A673 (cell line): ENCODE measurements around the gene GHRHR. TPM values are rescaled to one million over a fixed set of nuclear protein-coding genes. Genes with fewer than 3 reads are reported as not detected.

Source experiments
- BruUV-seq: library from RNA; stranded (reverse); fragments of 400-500 nt; replicated peaks from 2 replicates; lab custom pipeline; 2021; lab: Mats Ljungman, UMichigan
- CTCF ChIA-PET: fragments of 300-600 bp; sonication (Branson Sonifier 250); formaldehyde crosslinking; loops from one replicate; lab custom pipeline; 2022; ENCODE audit warnings: antibody characterized with exemption; lab: Charles Lee
- POLR2A ChIA-PET: fragments of 300-600 bp; sonication (Branson Sonifier 250); formaldehyde crosslinking; loops from one replicate; lab custom pipeline; 2022; ENCODE audit warnings: antibody characterized with exemption; ENCODE audit not compliant: low non-redundant PET; lab: Charles Lee
- DNase-seq: peaks from one replicate; pipeline ENCODE4 v3.0.0-alpha.2; 2015; ENCODE audit warnings: low spot score
- H3K27ac ChIP-seq: fragments of 200-600 bp; sonication (generic); 2 replicates; pipeline ENCODE4 v1.5.1; 2016; ENCODE audit warnings: mixed run types, low read depth, mild to moderate bottlenecking, mixed read lengths, antibody characterized with exemption, low read length; ENCODE audit not compliant: poor library complexity, severe bottlenecking
- H3K27me3 ChIP-seq: fragments of 200-600 bp; sonication (generic); replicated peaks from 2 replicates; pipeline ENCODE4 v1.6.1; 2017; ENCODE audit warnings: mixed run types, low read depth, mild to moderate bottlenecking, mixed read lengths, antibody characterized with exemption, low read length; ENCODE audit not compliant: insufficient read depth, poor library complexity
- H3K36me3 ChIP-seq: fragments of 200-600 bp; sonication (generic); 2 replicates; pipeline ENCODE4 v1.6.1; 2016; ENCODE audit warnings: mixed run types, mild to moderate bottlenecking, mixed read lengths, antibody characterized with exemption, low read length; ENCODE audit not compliant: insufficient read depth, poor library complexity, severe bottlenecking
- H3K4me1 ChIP-seq: fragments of 200-600 bp; sonication (generic); 2 replicates; pipeline ENCODE4 v1.6.1; 2017; ENCODE audit warnings: mixed run types, mild to moderate bottlenecking, mixed read lengths, antibody characterized with exemption, low read length; ENCODE audit not compliant: insufficient read depth, poor library complexity, severe bottlenecking
- H3K4me3 ChIP-seq: fragments of 200-600 bp; sonication (generic); 2 replicates; pipeline ENCODE4 v1.5.1; 2016; ENCODE audit warnings: low read depth, mixed run types, mild to moderate bottlenecking, mixed read lengths, low read length; ENCODE audit not compliant: poor library complexity, severe bottlenecking
- H3K9me3 ChIP-seq: fragments of 200-600 bp; sonication (generic); 2 replicates; pipeline ENCODE4 v1.6.1; 2016; ENCODE audit warnings: mixed run types, low read depth, mild to moderate bottlenecking, mixed read lengths, antibody characterized with exemption, low read length; ENCODE audit not compliant: poor library complexity, severe bottlenecking
- CTCF ChIP-seq: fragments of 300-800, 200-600 bp; sonication (generic); conservative IDR thresholded peaks from 2 replicates; pipeline ENCODE4 v1.5.1; 2017; ENCODE audit warnings: low read depth, mild to moderate bottlenecking, antibody characterized with exemption, low read length, moderate library complexity, mixed read lengths
- EZH2 ChIP-seq: fragments of 200-600 bp; sonication (generic); IDR thresholded peaks from 2 replicates; pipeline ENCODE4 v1.6.1; 2017; ENCODE audit warnings: borderline replicate concordance, low read depth, mild to moderate bottlenecking, mixed read lengths, antibody characterized with exemption, low read length; ENCODE audit not compliant: poor library complexity, severe bottlenecking
- intact Hi-C: fragments of 100-400 bp; cut with micrococcal nuclease; formaldehyde crosslinking; loops from one replicate; pipeline ENCODE4 v1.10.0; 2022; ENCODE audit not compliant: unreplicated experiment
- total RNA-seq: library from RNA; stranded (reverse); gene quantifications from 2 replicates; pipeline ENCODE4 v1.2.3, GENCODE V29; 2021

GHRHR gene
- total RNA-seq, 1 experiment from 2014 or later = not detected

- no TSS peak for BruUV-seq
- intact Hi-C loops = no loop called here
- Histone ChIP-seq H3K27me3 (peaks cover 21% of the 10 kb centered on the region), H3K4me1 (no peaks in the 10 kb centered on the region), H3K36me3 (no peaks in the 10 kb centered on the region), H3K27ac (no peak overlapping the region), H3K4me3 (no peak overlapping the region), H3K9me3 (peaks cover 9% of the 10 kb centered on the region)
- ChIA-PET POLR2A (interaction anchor here (0.6 kb wide), 1 partner anchor 17 kb away, joined by 4 read pairs; no protein-coding TSS in a partner anchor), CTCF (no interaction called here)
- TF ChIP-seq CTCF (no peak), EZH2 (no peak)
- no peak for DNase-seq
Measured at GRCh38 chr7:30956704-30957103, 7.0 kb upstream of the GHRHR start.

- intact Hi-C loops = no loop called here
- no peak for TF ChIP-seq CTCF
- TF ChIP-seq EZH2 = no peak
- H3K36me3 ChIP-seq = no peaks in the 10 kb centered on the region
- no TSS peak for BruUV-seq
- H3K27ac ChIP-seq = no peak overlapping the region
- no peaks in the 10 kb centered on the region for H3K9me3 ChIP-seq
- no peak overlapping the region for H3K4me3 ChIP-seq
- ChIA-PET CTCF (no interaction called here), POLR2A (no interaction called here)
- no peak for DNase-seq
- H3K4me1 ChIP-seq = no peaks in the 10 kb centered on the region
- no peaks in the 10 kb centered on the region for H3K27me3 ChIP-seq
Measured at GRCh38 chr7:30965372-30965771, 1.6 kb downstream of the GHRHR start.

GRCh38 chr7:30965883-30966282, 2.1 kb downstream of the GHRHR start:
- TF ChIP-seq CTCF = no peak
- TF ChIP-seq EZH2 = no peak
- CTCF ChIA-PET = interaction anchor here (0.6 kb wide), 1 partner anchor 1240 kb away, joined by 4 read pairs; no protein-coding TSS in a partner anchor
- no peaks in the 10 kb centered on the region for H3K4me1 ChIP-seq
- no peaks in the 10 kb centered on the region for H3K27me3 ChIP-seq
- POLR2A ChIA-PET = no interaction called here
- no peak overlapping the region for H3K4me3 ChIP-seq
- BruUV-seq = no TSS peak
- no peak for DNase-seq
- no peaks in the 10 kb centered on the region for H3K36me3 ChIP-seq
- H3K9me3 ChIP-seq = no peaks in the 10 kb centered on the region
- intact Hi-C loops = no loop called here
- H3K27ac ChIP-seq = no peak overlapping the region
